NCI-H2029 treated with DMSO at 0.1 percent for 48 hours (cell line): ENCODE results near the gene VWA2.
"Not testable (repeated sequence)": the region's sequence is repeated elsewhere in the genome, so short reads cannot be mapped to it uniquely, and the experiment has no call there.

Experiments
- DNase-seq: peaks from one replicate; lab custom pipeline; 2025; lab: John Stamatoyannopoulos, UW

VWA2 gene

GRCh38 chr10:114319406-114320248 lies 80.6 kb downstream of the VWA2 start:
- DNase-seq = no peak

- DNase-seq = no peak
Observed at GRCh38 chr10:114320249-114321116, 81.4 kb downstream of the VWA2 start.

DNA sequence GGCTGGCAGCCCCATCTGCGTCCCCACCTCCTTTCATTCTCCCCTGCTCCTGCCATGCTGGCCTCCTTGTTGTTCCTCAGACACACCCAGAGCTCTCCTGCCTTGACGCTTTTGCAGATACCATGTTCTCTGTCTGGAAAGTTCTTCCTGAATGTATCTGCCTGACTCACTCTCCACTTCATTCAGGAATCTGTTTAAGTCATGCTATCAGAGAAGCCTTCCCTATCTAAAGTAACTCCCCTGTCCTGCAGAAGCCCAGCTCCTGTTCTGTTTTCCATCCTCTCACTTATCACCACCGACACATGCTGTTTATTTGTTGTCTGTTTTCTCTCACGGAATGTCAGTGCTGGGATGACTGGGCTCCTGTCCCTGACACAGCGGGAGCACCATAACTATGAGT lies 83.3 kb downstream of the VWA2 start:
- no peak for DNase-seq

- DNase-seq = no peak
Observed at GRCh38 chr10:114323023-114323422, 84.0 kb downstream of the VWA2 start.

DNA sequence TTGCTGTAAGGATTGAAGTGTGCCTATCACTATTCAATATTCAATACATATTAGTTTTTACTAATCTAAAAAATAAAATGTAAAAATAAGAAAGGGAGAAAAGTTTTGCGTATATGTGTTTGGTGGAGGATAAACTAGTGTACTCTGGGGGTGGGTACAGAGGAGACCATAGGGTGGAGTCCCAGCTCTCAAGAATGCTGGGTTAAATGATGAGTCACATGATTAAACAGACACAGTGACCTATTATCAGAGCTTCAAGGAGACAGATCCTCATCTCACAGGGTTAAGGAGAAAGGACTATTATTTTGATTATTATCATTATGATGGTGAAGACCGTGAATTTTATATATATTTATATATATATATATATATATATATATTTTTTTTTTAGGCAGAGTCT lies 87.7 kb downstream of the VWA2 start:
- DNase-seq = no peak

DNA sequence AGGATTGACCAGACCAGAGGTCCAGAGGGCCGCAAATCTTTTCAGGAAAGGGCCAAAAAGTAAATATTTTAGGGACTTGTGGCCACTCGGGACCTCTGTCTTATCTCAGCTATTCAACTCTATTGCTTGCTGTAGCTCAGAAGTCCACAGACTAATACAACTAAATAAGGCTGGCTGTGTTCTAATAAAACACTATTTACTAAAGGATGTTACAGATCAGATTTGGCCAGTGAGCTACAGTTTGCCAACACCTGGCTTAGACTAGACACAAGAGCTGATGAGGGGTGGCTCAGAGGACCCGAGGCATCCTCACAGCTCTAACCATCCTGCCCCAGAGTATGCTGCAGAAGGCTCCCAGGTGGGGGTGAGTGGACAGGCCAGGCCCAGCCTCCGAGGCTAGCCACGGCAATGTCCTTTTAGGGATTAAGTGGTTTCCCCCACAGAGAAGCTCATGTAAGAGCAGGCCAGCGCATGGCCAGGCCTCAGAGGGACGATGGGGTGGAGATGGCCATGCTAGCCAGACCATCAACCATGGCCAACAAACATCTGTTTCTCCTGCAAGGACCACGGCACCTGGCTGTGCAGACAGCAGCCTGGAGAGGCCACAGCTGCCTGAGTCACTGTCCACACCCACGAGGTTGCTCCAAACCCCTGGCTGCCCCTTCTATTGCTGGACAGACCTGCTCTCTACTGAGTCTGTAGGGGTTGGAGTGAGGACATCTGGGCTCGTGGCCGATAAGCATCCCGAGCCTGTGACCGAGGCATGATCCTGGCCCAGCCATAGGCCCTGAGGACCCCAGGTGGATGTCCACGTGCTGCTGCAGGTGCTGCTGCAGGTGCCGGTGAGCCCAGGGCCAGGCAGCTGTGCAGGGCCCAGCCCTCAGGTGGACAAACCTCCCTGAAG lies 88.7 kb downstream of the VWA2 start:
- DNase-seq = no peak

- no peak for DNase-seq
Observed at GRCh38 chr10:114328441-114328812, 89.4 kb downstream of the VWA2 start.

- DNase-seq = no peak
Observed at GRCh38 chr10:114328874-114329273, 89.8 kb downstream of the VWA2 start.

GRCh38 chr10:114329634-114330365 lies 90.7 kb downstream of the VWA2 start:
- no peak for DNase-seq

DNA sequence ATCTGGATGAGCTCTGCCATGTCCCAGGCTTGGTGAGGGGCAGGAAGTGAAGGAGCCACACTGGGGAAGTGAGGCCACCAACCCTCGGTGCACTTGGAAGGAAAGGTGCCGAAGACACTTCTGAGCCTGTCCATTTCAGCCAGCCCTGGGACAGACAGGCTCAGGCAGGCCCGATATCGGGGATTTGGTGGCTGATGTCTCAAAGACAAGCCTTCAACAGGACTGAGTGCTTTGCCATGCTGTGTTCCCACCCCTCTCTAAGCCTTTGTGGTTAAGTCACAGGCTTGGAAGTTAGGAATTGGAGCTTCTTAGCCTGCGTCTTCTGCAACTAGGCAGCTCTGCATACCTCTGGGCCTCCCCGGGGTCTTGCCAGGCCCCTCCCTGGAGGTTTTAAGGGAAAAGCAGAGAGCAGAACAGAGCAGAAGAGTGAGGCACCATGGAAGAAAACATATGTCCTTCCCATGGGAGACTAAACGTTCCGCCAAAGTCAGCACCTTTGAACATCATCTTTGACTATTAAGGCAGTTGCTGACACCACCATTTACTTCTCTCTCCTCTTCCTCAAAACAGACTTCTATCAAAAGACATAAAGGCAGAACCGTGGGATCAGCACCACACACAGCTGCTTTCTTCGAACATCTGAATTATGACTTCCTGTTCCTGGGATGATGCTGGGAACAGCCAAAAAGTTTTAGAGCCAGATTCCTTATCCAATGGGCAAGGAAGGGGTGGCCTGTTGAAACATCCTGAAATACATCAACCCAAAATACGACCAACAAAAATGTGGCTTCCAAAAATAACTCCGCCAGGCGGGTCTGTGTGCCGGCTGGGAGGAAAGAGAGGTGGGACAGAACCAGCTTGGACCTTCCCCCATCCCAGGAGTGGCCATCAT lies 93.5 kb downstream of the VWA2 start:
- no peak for DNase-seq

GRCh38 chr10:114333441-114333840 lies 94.4 kb downstream of the VWA2 start:
- not testable (repeated sequence) for DNase-seq

- no peak for DNase-seq
Observed at GRCh38 chr10:114334301-114334700, 95.2 kb downstream of the VWA2 start.

- no peak for DNase-seq
Observed at GRCh38 chr10:114335614-114336013, 96.6 kb downstream of the VWA2 start.

GRCh38 chr10:114336823-114337509 lies 97.9 kb downstream of the VWA2 start:
- DNase-seq = no peak

DNA sequence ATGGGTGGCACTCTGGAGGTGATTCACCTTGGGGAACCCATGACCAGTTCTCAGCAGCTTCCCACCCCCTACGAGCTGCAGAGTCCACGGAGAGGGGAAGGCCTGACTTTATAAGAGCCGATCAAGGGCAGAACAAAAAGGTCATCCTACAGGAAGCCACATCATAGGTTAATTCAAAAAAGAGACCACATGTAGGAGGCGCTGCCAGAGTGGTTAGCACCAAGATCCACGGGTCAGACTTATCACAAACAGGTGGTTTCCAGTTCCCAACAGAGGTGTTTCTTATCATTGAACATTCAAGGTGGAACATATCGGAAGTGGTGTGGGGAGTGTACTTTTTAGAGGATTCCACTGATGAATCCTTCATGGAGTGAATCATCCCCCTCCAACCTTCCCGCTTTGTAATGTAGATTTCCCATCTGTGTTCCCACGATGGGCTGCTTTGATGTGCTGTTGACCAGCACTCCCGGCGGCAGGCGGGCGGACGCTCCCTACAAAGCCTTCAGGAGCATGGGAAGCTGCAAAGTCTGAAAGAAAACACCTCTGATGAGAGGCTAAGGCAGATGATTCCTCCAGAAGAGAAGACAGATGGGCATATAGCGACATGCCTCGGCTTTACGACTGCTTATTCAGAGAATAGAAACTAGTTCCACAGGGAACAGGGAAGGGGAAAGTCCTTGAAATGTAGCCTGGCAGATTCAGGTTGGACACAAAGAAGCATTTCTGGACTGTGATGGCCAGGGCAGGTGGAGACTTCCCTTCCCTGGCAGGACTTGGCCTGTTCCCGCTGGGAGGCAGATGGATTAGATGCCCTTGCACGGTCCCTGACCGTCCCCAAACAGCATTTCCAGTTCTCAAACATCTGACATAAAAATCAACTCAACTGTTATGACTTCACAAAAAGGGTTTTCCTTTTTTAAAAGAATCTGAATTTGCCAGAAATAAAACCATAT lies 98.7 kb downstream of the VWA2 start:
- DNase-seq = no peak

DNA sequence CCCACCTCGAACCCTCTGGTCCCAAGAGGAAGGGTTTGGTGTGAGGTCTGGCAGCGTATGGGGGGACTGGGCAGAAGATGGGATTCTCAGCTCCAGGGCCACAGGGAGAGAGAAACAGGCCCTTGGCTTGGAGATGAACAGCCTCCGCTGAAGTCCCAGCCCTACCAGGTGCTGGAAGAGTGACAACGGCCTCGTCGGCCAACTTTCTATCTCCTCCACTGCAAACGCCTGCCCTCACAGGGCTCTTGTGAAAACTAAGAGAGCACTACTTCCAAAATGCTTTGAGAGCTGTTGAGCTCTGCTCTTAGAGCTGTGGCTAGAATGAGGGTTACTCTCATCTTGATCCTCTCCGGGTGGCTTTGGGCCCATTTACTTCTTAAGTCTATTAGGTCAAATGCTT lies 101.8 kb downstream of the VWA2 start:
- DNase-seq = no peak
